Measurements from ENCODE around the gene FAM3B. TPM values are rescaled to one million over a fixed set of nuclear protein-coding genes. Genes with fewer than 3 reads are reported as not detected.

Gene FAM3B
- total and polyA plus RNA-seq, 9 of the 15 experiments (the other 6 are each of a cell fraction or from before 2014, with no cell fraction given), result 0.04 to 0.18 (median 0.12) TPM; not detected in 5

- no peaks in the 10 kb centered on the region for H3K36me3 ChIP-seq (ENCODE audit: control insufficient read depth, insufficient read depth, low read length)
- H3K9me3 ChIP-seq (replicated peaks; ENCODE audit: control insufficient read depth, insufficient read depth, low read depth, low read length), result no peaks in the 10 kb centered on the region
- H3K79me2 ChIP-seq (ENCODE audit: control insufficient read depth, insufficient read depth, low read length), result no peaks in the 10 kb centered on the region
- FAIRE-seq (no peak), DNase-seq (ENCODE audit: extremely low read depth in 1 of 4, low spot score in 3 of 4) (no peak), ATAC-seq (no peak)
- BruUV-seq (replicated peaks), result no TSS peak
- no peak overlapping the region for H3K4me2 ChIP-seq (ENCODE audit: insufficient read depth, low read length)
- no peak overlapping the region for H3K4me3 ChIP-seq
- in situ Hi-C loops (cut with MboI), result no loop called here
- ChIA-PET CTCF (ENCODE audit: low intra/inter-chr PET ratio) (no interaction called here), POLR2A (no interaction called here)
- no peak overlapping the region for H3K27ac ChIP-seq (ENCODE audit: extremely low read depth, low read depth, low read length)
- H3K9me1 ChIP-seq (ENCODE audit: control insufficient read depth, insufficient read depth, low read length), result no peaks in the 10 kb centered on the region
- no peak overlapping the region for H2AFZ ChIP-seq (ENCODE audit: low read depth, low read length)
- WGBS (ENCODE audit: insufficient coverage, low coverage, missing lambda C conversion rate), result under 1% methylated on average over 8 of the region's 8 CpGs
- no peaks in the 10 kb centered on the region for H3K4me1 ChIP-seq (replicated peaks in 1 of 2; ENCODE audit: control insufficient read depth in 2 of 2, insufficient read depth in 2 of 2, low read length in 2 of 2)
- no peak overlapping the region for H3K9ac ChIP-seq (ENCODE audit: insufficient read depth in 1 of 2, low read depth in 2 of 2, low read length in 2 of 2)
- peaks cover 0 to 10% of the 10 kb centered on the region in 2 experiments; a peak in 1 of 5 replicates for H3K27me3 ChIP-seq (ENCODE audit: control insufficient read depth in 2 of 2, insufficient read depth in 2 of 2, low read length in 2 of 2)
- intact Hi-C loops (cut with micrococcal nuclease), result no loop called here
- H4K20me1 ChIP-seq (replicated peaks; ENCODE audit: control insufficient read depth, insufficient read depth, low read length), result no peaks in the 10 kb centered on the region
- TF ChIP-seq PCBP2 (IDR thresholded peaks at IDR 0.05; ENCODE audit: low read depth, low read length, poor library complexity, severe bottlenecking) (no peak), CBFA2T2 (conservative IDR thresholded peaks at IDR 0.05) (no peak), CHCHD3 (CRISPR knock-in tag; IDR thresholded peaks at IDR 0.05) (no peak), NCOA2 (IDR thresholded peaks at IDR 0.05; ENCODE audit: partially characterized antibody in 2 of 2) (no peak), JUND (IDR thresholded peaks at IDR 0.05; ENCODE audit: borderline replicate concordance, low read depth, low read length) (no peak), JUND (tag; IDR thresholded peaks at IDR 0.05; ENCODE audit: borderline replicate concordance, low read depth, low read length) (no peak), CCNT2 (IDR thresholded peaks at IDR 0.05; ENCODE audit: borderline replicate concordance, extremely low read depth, insufficient read length, low read depth, low read length) (no peak), E2F4 (CRISPR knock-in tag; IDR thresholded peaks at IDR 0.05; ENCODE audit: low read depth) (no peak), SFPQ (IDR thresholded peaks at IDR 0.05; ENCODE audit: low read depth, low read length) (no peak)
- TF ChIP-seq, protein P1, sequence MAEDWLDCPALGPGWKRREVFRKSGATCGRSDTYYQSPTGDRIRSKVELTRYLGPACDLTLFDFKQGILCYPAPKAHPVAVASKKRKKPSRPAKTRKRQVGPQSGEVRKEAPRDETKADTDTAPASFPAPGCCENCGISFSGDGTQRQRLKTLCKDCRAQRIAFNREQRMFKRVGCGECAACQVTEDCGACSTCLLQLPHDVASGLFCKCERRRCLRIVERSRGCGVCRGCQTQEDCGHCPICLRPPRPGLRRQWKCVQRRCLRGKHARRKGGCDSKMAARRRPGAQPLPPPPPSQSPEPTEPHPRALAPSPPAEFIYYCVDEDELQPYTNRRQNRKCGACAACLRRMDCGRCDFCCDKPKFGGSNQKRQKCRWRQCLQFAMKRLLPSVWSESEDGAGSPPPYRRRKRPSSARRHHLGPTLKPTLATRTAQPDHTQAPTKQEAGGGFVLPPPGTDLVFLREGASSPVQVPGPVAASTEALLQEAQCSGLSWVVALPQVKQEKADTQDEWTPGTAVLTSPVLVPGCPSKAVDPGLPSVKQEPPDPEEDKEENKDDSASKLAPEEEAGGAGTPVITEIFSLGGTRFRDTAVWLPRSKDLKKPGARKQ (CRISPR knock-in tag; IDR thresholded peaks at IDR 0.05), result no peak
- TF ChIP-seq, protein P2, sequence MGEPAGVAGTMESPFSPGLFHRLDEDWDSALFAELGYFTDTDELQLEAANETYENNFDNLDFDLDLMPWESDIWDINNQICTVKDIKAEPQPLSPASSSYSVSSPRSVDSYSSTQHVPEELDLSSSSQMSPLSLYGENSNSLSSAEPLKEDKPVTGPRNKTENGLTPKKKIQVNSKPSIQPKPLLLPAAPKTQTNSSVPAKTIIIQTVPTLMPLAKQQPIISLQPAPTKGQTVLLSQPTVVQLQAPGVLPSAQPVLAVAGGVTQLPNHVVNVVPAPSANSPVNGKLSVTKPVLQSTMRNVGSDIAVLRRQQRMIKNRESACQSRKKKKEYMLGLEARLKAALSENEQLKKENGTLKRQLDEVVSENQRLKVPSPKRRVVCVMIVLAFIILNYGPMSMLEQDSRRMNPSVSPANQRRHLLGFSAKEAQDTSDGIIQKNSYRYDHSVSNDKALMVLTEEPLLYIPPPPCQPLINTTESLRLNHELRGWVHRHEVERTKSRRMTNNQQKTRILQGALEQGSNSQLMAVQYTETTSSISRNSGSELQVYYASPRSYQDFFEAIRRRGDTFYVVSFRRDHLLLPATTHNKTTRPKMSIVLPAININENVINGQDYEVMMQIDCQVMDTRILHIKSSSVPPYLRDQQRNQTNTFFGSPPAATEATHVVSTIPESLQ (CRISPR knock-in tag; IDR thresholded peaks at IDR 0.05), result no peak
Measured at GRCh38 chr21:41346758-41347157, 30.2 kb downstream of the FAM3B start.
